NCI-H187 treated with DMSO at 0.1 percent for 48 hours (cell line): ENCODE data around the gene RFX4.

Source experiments
- DNase-seq: peaks from one replicate; lab custom pipeline; 2025; lab: John Stamatoyannopoulos, UW

The RFX4 gene

GRCh38 chr12:106732890-106733289 lies 150.1 kb downstream of the RFX4 start:
- no peak for DNase-seq

- no peak for DNase-seq
These were observed 150.9 kb downstream of the RFX4 start for GRCh38 chr12:106733660-106734059.

DNA sequence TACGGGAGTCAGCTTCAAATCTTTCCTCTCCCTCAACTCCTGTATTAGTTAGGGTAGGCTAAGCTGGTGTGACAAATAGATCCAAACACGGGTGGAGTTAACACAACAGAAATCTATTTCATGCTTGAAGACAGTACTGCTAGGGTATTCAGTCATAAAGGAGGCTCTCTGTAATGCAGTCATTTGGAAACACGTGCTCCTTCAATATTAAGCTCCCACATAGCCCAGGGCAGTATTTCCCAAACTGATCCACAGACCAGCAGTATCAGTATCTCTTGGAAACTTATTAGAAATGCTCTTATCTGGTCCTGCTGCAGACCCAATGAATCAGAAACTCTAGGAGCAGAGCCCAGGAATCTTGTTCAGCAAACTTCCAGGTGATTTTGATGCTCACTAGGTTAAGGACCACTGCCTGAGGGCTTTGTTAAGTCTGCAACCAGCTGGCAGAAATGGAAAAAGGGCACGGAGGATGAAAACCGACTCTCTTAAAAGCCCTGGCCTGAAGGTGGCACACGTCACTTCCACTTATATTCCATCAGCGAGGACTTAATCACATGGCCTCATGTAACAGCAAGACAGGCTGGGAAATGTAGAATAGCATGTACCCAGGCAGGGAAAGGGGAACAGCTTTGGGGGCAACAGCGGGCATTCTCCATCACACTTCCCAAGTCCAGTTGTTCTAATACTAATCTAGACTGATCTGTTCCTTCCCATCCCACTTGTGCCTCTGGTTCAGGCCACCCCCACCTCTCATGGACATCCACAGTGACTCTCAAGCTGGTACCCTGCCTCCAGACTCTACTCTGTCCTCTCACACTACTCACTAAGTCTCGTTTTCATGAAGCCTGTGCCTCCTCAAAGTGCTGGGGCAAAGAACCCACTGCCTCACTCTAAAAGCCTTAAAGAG lies 153.5 kb downstream of the RFX4 start:
- DNase-seq: no peak

GRCh38 chr12:106739318-106739717 lies 156.5 kb downstream of the RFX4 start:
- DNase-seq: no peak

DNA sequence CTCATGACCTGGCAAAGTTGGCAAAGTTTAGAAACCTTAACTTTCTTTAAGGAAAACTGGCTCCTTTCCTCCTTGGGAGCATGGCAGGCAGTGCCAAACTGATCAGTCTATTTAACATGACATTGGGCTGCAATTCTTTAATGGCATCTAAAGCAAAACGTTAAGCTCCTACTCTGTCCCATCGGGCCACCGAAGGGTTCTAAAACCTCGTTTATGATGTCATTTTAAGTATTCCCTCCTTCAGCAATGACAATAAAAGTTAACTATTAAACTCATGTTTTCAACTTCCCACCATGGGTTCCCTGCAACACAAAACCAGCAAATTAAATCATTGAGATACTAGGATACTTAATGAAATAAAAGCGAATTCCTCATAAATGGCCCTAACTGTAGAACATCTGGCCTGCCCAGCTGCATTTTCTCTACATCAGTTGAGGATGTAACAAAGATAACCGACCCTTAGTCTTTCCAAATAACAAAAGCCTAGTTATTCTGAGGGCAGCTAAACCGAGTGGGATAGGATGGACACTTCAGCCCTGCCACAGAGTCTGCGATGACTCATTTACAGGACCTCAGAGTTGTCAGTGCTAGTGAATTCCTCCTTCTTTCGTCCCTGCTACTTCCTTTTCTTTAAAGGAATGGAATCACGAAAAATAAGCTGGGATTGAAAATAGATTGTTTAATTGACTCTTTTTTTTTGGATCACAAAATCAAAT lies 157.2 kb downstream of the RFX4 start:
- no peak for DNase-seq

DNA sequence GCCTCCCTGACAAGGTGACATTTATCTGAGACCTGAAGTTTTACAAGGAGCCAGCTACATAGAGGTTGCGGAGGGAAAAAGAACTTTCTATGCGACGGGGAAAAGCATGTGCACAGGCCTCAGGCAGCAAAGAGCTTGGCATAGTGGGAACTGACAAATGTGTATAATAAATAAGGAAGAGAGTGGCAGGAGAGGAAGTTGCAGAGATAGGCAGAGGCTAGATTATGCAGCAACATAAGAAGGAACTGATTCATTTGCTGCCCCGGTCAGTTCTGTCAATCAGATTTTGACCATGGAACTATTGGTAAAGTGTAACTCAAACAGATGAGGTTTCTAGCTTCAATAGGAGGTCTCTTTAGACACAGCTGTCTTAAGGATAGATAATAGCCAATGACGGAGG lies 158.0 kb downstream of the RFX4 start:
- no peak for DNase-seq

DNA sequence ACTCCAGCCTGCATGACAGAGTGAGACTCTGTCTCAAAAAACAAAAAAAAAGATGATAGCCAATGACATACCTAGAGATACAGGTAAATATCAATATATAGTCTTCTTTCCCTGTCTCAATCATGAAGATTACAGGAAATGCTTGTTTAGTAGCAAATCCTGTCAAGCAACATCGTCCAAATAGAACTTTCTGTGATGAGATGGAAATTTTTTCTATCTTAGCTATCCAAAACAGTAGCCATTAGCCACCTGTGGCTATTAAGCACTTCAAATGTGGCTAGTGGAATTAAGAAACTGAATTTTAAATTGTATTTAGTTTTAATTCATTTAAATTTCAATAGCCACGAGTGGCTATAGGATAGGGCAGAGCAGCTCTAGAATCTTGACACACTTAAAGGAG lies 158.4 kb downstream of the RFX4 start:
- DNase-seq: no peak

DNA sequence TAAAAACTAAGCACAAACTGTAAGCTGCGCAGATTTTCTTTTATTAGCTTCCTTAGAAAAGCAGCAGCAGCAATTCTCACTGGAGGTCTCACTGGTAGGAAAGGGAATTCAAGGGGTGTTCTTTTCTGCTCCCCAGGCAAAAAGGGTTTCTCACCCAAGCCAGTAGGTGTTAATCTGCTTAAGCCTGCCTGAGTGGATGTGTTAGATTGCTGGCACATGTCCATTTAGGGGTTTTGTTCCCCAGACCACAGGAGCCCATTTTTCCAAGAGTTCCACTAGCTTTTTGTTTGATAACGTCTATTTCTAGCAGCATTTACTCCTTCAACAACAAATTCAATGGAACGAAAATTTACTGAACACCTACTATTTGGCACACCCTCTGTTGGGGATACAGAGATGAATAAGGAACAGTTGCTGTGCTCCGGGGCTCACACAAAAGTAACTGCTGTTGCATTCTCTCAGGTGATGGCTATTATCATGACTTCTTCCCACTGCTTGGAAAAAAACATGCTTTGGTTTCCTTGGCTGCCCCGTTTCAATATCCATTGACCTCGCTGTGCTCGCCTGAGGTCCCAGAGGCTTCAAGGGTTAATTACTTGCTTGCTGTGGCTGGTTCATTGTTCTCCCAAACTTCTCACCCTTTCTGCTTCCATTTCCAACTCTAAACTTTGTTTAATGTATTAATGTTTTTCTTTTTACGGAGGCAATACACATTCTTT lies 160.6 kb downstream of the RFX4 start:
- no peak for DNase-seq

DNA sequence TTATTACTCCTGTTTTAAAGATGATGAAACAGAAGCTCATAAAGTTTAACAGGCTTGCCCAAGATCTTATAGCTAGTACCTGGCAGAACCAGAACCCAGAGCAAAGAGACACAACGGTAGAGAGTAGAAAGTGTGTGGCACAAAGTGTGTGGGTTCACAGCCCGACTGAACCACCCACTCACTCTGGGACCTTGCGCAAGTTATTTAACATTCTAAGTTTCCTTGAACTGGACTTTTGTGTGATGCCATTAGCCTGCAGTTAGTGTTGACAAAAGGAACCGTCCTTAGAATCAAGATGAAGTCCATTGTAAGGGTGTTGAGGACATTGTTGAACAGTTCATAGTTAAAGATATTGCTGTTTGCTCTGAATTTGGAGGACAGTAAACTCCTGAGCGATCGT lies 161.8 kb downstream of the RFX4 start:
- no peak for DNase-seq

- DNase-seq: no peak
These were observed 162.5 kb downstream of the RFX4 start for GRCh38 chr12:106745181-106745745.

DNA sequence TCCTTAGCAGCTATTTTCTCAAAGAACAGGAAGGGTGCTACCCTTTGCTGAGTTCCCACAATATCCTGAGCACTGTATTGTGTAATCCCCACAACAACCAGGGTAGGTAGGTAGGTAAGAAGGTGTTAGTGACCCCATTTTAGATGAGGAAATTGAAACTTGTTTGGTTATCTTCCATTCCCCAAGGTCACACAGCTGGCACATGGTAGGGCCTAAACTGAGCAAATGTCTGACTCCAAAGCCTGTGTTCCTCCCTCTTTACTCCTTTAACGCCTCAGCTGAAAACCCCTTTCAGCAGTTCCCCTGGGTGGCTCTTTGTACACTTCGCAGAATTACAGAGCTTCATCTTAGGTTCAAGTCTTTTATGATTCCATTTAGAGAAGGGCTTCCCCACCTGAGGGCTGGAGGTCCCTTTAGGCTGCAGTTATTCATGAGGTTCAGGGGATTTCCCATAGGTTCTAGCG lies 165.2 kb downstream of the RFX4 start:
- no peak for DNase-seq

- DNase-seq: no peak
These were observed 167.7 kb downstream of the RFX4 start for GRCh38 chr12:106750524-106750923.

DNA sequence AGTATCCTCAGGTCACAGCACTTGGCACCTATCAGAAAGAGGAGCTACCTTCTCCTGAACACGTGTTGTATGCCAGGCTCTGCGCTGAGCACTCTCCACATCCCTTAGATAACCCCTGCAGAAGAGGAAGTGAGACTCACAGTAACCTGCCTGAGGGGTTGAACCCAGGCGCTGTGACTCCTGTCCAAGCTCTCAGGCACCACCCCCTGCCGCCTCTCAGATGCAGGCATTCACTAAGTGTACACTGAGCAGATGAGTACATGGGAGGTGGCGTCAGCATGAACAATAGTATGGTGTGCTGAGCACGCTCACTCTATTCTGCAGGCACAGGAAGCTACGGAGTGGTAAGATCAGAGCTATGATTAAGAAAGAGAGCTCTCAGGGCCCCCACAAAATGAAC lies 170.7 kb downstream of the RFX4 start:
- no peak for DNase-seq

- no peak for DNase-seq
These were observed 171.5 kb downstream of the RFX4 start for GRCh38 chr12:106754331-106754730.

GRCh38 chr12:106757623-106758348 lies 175.0 kb downstream of the RFX4 start:
- no peak for DNase-seq

- DNase-seq: no peak
These were observed 175.7 kb downstream of the RFX4 start for GRCh38 chr12:106758349-106759110.

DNA sequence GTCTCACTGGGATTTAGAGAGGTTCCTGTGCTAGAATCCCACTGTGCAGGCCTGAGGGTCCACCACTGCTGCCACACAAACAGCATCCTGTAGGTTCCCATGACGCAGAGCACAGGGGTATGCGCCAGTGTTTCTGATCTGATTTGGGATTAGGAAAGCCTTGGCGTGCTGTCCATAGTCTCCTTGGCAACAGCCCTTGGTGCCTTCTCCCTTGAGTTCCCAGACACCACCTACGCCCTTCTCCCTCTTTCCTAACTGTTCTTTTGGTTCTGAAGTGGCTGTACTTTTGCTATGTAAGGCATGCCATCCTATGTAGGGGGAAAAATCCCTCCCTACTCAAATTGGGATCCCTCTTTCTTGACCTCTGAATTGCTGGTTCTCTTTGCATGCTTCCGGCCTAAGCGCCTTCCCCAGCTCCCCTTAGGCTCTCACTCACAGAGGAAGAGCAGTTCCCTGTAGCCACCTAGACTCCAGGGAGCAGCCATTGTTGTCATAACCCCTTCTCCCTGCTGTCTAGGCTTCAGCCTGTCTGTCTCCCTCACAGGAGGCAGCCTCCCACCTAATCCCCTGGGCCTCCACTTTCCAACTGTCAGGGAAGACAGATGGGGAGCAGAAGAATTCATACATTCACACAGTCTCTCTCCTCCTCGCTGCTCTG lies 176.9 kb downstream of the RFX4 start:
- no peak for DNase-seq

GRCh38 chr12:106760184-106760531 lies 177.4 kb downstream of the RFX4 start:
- peak; percentile 47 for DNase-seq

DNA sequence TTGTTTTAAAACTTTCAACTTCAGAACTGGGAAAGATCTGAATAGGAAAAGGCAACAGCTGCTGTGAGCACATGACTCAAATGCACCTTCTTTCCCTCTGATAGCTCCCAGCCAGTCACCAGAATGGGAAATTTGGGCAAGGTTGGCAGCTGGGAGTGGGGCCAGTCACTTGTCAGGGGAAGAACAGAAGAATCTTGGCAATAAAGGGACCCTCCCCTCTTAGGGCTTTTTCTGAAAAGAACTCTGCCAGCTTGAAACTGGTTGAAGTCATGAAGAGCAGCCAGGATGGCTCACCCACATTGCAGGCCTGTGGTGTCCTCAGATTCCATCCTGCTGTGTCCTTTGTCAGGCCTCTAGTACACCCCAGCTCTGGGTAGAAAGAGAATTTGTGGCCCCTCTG lies 181.4 kb downstream of the RFX4 start:
- DNase-seq: no peak

GRCh38 chr12:106764738-106765137 lies 181.9 kb downstream of the RFX4 start:
- no peak for DNase-seq
